H1 (cell line): ENCODE results near the gene TRAF3. TPM values are rescaled to one million over a fixed set of nuclear protein-coding genes. Genes with fewer than 3 reads are reported as not detected.

Experiments
- CTCF ChIA-PET: fragments of 300-600 bp; sonication (Branson Sonifier 250); formaldehyde crosslinking; loops from one replicate; lab custom pipeline; 2021; ENCODE audit not compliant: partially characterized antibody; lab: Charles Lee
- POLR2A ChIA-PET: fragments of 300-600 bp; sonication (Branson Sonifier 250); formaldehyde crosslinking; loops from one replicate; lab custom pipeline; 2021; ENCODE audit warnings: inconsistent platforms; ENCODE audit not compliant: partially characterized antibody; lab: Charles Lee
- DNase-seq, 2 experiments: peaks; one replicate each; pipeline versions ENCODE4 v3.0.0 to v3.0.0-alpha.2; 2010 to 2022; ENCODE audit warnings: low spot score in 2 of 2, low read depth in 1 of 2, mixed read lengths in 1 of 2
- FAIRE-seq: peaks from 2 replicates; lab custom pipeline; 2011; peaks lifted over from hg19 to GRCh38; lab: Jason Lieb, UNC
- H2AFZ ChIP-seq: 2 replicates; pipeline ENCODE4 v1.8.1; 2012; ENCODE audit warnings: low read length, inconsistent platforms
- H2AK5ac ChIP-seq: 2 replicates; pipeline ENCODE4 v1.6.1; 2013; ENCODE audit warnings: low read depth, low read length
- H2BK120ac ChIP-seq: replicated peaks from 2 replicates; pipeline ENCODE3; 2013; ENCODE audit warnings: low read depth, low read length, inconsistent platforms
- H2BK12ac ChIP-seq: 2 replicates; pipeline ENCODE4 v1.6.1; 2013; ENCODE audit warnings: low read depth, low read length
- H2BK15ac ChIP-seq: 2 replicates; pipeline ENCODE4 v1.6.1; 2013; ENCODE audit warnings: low read length
- H2BK20ac ChIP-seq: 2 replicates; pipeline ENCODE4 v1.6.1; 2013; ENCODE audit warnings: low read length
- H2BK5ac ChIP-seq: 2 replicates; pipeline ENCODE4 v1.6.1; 2013; ENCODE audit warnings: low read depth, low read length
- H3K14ac ChIP-seq: 2 replicates; pipeline ENCODE4 v1.6.1; 2013; ENCODE audit warnings: inconsistent platforms; ENCODE audit not compliant: insufficient read length
- H3K18ac ChIP-seq: 2 replicates; pipeline ENCODE4 v1.6.1; 2013; ENCODE audit warnings: low read length; ENCODE audit errors: extremely low read depth
- H3K23ac ChIP-seq: 2 replicates; pipeline ENCODE4 v1.6.1; 2013; ENCODE audit warnings: inconsistent platforms; ENCODE audit not compliant: insufficient read length
- H3K23me2 ChIP-seq: 2 replicates; pipeline ENCODE4 v1.6.1; 2013; ENCODE audit warnings: low read depth, low read length
- H3K27ac ChIP-seq: 2 replicates; pipeline ENCODE4 v1.6.1; 2011; ENCODE audit warnings: low read depth, low read length, inconsistent platforms
- H3K27me3 ChIP-seq, 4 experiments: replicated peaks in 1 of 4; 1 replicate in 1 of 4; 2 replicates in 3 of 4; pipeline versions ENCODE4 v1.6.1 to v1.8.1; 2011 to 2013; ENCODE audit warnings: low read length in 3 of 4, mild to moderate bottlenecking in 3 of 4, inconsistent platforms in 2 of 4, mixed read lengths in 2 of 4, moderate library complexity in 1 of 4; ENCODE audit not compliant: control insufficient read depth in 3 of 4, insufficient read depth in 3 of 4; ENCODE audit errors: extremely low read depth in 1 of 4
- H3K36me3 ChIP-seq, 4 experiments: 2 replicates each; pipeline versions ENCODE4 v1.6.1 to v1.8.1; 2011 to 2013; ENCODE audit warnings: mild to moderate bottlenecking in 4 of 4, low read length in 3 of 4, moderate library complexity in 2 of 4, control low read depth in 1 of 4, inconsistent platforms in 1 of 4; ENCODE audit not compliant: insufficient read depth in 4 of 4, control insufficient read depth in 2 of 4
- H3K4ac ChIP-seq: replicated peaks from 2 replicates; pipeline ENCODE3; 2013; ENCODE audit warnings: low read length, low read depth, mixed read lengths, inconsistent platforms; ENCODE audit not compliant: insufficient read length
- H3K4me1 ChIP-seq, 4 experiments: replicated peaks in 1 of 4; 1 replicate in 1 of 4; 2 replicates in 3 of 4; pipeline versions ENCODE4 v1.6.1 to v1.8.1; 2011 to 2013; ENCODE audit warnings: low read length in 3 of 4, inconsistent platforms in 2 of 4, mixed read lengths in 1 of 4; ENCODE audit not compliant: insufficient read depth in 4 of 4, control insufficient read depth in 3 of 4
- H3K4me2 ChIP-seq, 2 experiments: 2 replicates each; pipeline versions ENCODE4 v1.6.1 to v1.8.1; 2011 to 2013; ENCODE audit warnings: low read depth in 2 of 2, low read length in 2 of 2, control low read depth in 1 of 2, inconsistent platforms in 1 of 2, mild to moderate bottlenecking in 1 of 2; ENCODE audit not compliant: insufficient read depth in 1 of 2
- H3K4me3 ChIP-seq, 4 experiments: fragments of 200-600, 300-600 bp in 1 of 4; sonication (generic), shearing (Covaris generic), sonication (Bioruptor Twin) in 1 of 4; 2 replicates each; pipeline versions ENCODE4 v1.5.1 to v1.8.1; 2011 to 2016; ENCODE audit warnings: low read length in 4 of 4, low read depth in 3 of 4, control low read depth in 2 of 4, inconsistent platforms in 2 of 4, mild to moderate bottlenecking in 2 of 4, mixed read lengths in 1 of 4, moderate library complexity in 1 of 4; ENCODE audit not compliant: insufficient read depth in 2 of 4; ENCODE audit errors: extremely low read depth in 1 of 4
- H3K56ac ChIP-seq: replicated peaks from 2 replicates; pipeline ENCODE3; 2013; ENCODE audit warnings: low read depth, mild to moderate bottlenecking, mixed read lengths, low read length, inconsistent platforms; ENCODE audit not compliant: insufficient read length
- H3K79me1 ChIP-seq: 2 replicates; pipeline ENCODE4 v1.6.1; 2013; ENCODE audit warnings: low read depth, low read length, control low read depth
- H3K79me2 ChIP-seq, 2 experiments: 2 replicates each; pipeline versions ENCODE4 v1.6.1 to v1.8.1; 2012 to 2013; ENCODE audit warnings: low read length in 2 of 2, mild to moderate bottlenecking in 2 of 2, inconsistent platforms in 1 of 2; ENCODE audit not compliant: insufficient read depth in 2 of 2, control insufficient read depth in 1 of 2
- H3K9ac ChIP-seq, 4 experiments: replicated peaks in 1 of 4; 1 replicate in 1 of 4; 2 replicates in 3 of 4; pipeline versions ENCODE4 v1.6.1 to v1.8.1; 2011 to 2013; ENCODE audit warnings: low read depth in 3 of 4, low read length in 3 of 4, control low read depth in 2 of 4, mild to moderate bottlenecking in 2 of 4, moderate library complexity in 2 of 4, inconsistent platforms in 1 of 4; ENCODE audit errors: extremely low read depth in 1 of 4
- H3K9me3 ChIP-seq, 2 experiments: 2 replicates each; pipeline versions ENCODE4 v1.6.1 to v1.8.1; 2012 to 2013; ENCODE audit warnings: mild to moderate bottlenecking in 2 of 2, moderate library complexity in 2 of 2, control low read depth in 1 of 2, inconsistent platforms in 1 of 2, low read depth in 1 of 2, low read length in 1 of 2, mixed read lengths in 1 of 2; ENCODE audit not compliant: insufficient read depth in 2 of 2
- H4K20me1 ChIP-seq, 2 experiments: replicated peaks in 1 of 2; 2 replicates each; pipeline versions ENCODE3 to v1.8.1; 2011 to 2013; ENCODE audit warnings: inconsistent platforms in 2 of 2, low read length in 2 of 2, mild to moderate bottlenecking in 1 of 2; ENCODE audit not compliant: insufficient read depth in 2 of 2, control insufficient read depth in 1 of 2
- H4K5ac ChIP-seq: 2 replicates; pipeline ENCODE4 v1.6.1; 2013; ENCODE audit warnings: low read length, low read depth, mixed read lengths, inconsistent platforms; ENCODE audit not compliant: insufficient read length
- H4K8ac ChIP-seq: 2 replicates; pipeline ENCODE4 v1.8.0; 2013; ENCODE audit warnings: mild to moderate bottlenecking, moderate library complexity, low read length, inconsistent platforms; ENCODE audit not compliant: insufficient read depth; ENCODE audit errors: extremely low read depth
- H4K91ac ChIP-seq: replicated peaks from 2 replicates; pipeline ENCODE3; 2013; ENCODE audit warnings: low read length, mixed read lengths, inconsistent platforms; ENCODE audit not compliant: insufficient read length
- ATF2 ChIP-seq: IDR thresholded peaks from 2 replicates; pipeline ENCODE4 v1.6.1; 2012; ENCODE audit warnings: low read length, inconsistent platforms
- RFX5 ChIP-seq: IDR thresholded peaks from 2 replicates; pipeline ENCODE4 v1.6.1; 2011; ENCODE audit warnings: low read depth, low read length, improper control_type of control experiment, borderline replicate concordance
- WGBS, 2 experiments: shearing (Covaris generic) in 1 of 2; methylation state at CpG; one replicate each; pipeline versions ENCODE4 v1.1.6 to v1.1.7; 2013 to 2015; ENCODE audit warnings: low lambda C conversion rate in 2 of 2, mixed read lengths in 2 of 2, inconsistent platforms in 1 of 2, low coverage in 1 of 2, missing lambda C conversion rate in 1 of 2; ENCODE audit not compliant: insufficient replicate concordance in 2 of 2, insufficient coverage in 1 of 2, insufficient read length in 1 of 2; ENCODE audit errors: extremely low coverage in 1 of 2, missing lambda C conversion rate in 1 of 2; 5-methylcytosine and 5-hydroxymethylcytosine counted together
- polyA plus RNA-seq, 7 experiments: library from polyadenylated mRNA; depleted of rRNA in 3 of 7; stranded (reverse) in 5 of 7; unstranded in 2 of 7; fragments of >200 nt in 5 of 7; fragments of 200-250 nt in 2 of 7; gene quantifications; 1 replicate in 5 of 7; 2 replicates in 1 of 7; 4 replicates in 1 of 7; pipeline versions ENCODE4 v1.2.1 to v1.2.3, GENCODE V29; 2011 to 2013; ENCODE audit warnings: missing spikeins in 2 of 7, mixed read lengths in 2 of 7
- total RNA-seq: library from RNA; stranded (reverse); fragmentation: NEBNext Ultra II Directional; extraction: Animal tissue kit (Norgen Biotek cat#: 25700); gene quantifications from 2 replicates; pipeline ENCODE4 v1.2.1, GENCODE V29; 2021

TRAF3 gene
- total and polyA plus RNA-seq, 2 of the 8 experiments (the other 6 are each of a cell fraction or from before 2014, with no cell fraction given) = 5.8 to 12.1 TPM

DNA sequence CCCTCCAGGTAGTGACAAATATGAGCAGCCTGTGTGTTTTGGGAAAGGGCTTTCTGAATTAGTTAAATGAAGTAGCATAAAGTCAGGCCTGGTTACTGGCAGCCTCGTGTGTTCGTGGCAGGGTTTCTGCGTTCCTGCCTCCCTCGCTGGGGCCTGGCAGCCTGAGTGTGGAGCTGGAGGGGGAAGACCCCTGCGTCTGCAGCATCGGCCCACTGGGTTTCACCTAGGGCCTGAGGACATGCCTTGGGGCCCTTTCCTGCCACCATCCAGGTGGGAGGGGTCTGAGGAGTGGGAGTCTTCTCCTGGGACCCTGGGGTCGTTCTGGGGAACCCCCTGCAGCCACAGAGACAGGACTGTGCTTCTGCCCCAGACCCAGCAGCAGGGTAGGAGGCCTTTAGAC lies 124.8 kb downstream of the TRAF3 start:
- Histone ChIP-seq H2AK5ac (no peak overlapping the region), H3K79me1 (no peaks in the 10 kb centered on the region), H3K4me1 (no peaks in the 10 kb centered on the region), H3K23ac (no peak overlapping the region), H3K18ac (no peak overlapping the region), H3K14ac (no peak overlapping the region), H4K8ac (peak overlapping the region; percentile 25; the same call in 1 of the 2 replicates)
- DNase-seq = no peak
- POLR2A ChIA-PET = interaction anchor here (0.9 to 1.2 kb wide), 2 partner anchors 37 to 149 kb away, joined by 3 to 4 read pairs; no protein-coding TSS in a partner anchor
- TF ChIP-seq ATF2 (no peak), RFX5 (no peak)
- TF ChIP-seq, all 59 proteins: peak for 0
- H3K9ac ChIP-seq = no peak overlapping the region
- peaks cover 0 to 16% (median 9%) of the 10 kb centered on the region in 4 experiments; a peak in 4 of 8 replicates for H3K36me3 ChIP-seq
- CTCF ChIA-PET = interaction anchor here (1.1 to 1.5 kb wide), 4 partner anchors 9 to 207 kb away, joined by 3 to 5 read pairs (median 4); no protein-coding TSS in a partner anchor
- no peaks in the 10 kb centered on the region for H3K27me3 ChIP-seq
- no peak overlapping the region for H3K4me3 ChIP-seq
- no peak overlapping the region for H4K5ac ChIP-seq
- H3K79me2 ChIP-seq = no peaks in the 10 kb centered on the region
- H3K9me3 ChIP-seq = peaks cover 3 to 9% of the 10 kb centered on the region in 2 experiments; a peak in 2 of 4 replicates
- no peak overlapping the region for H2BK120ac ChIP-seq
- H2BK15ac ChIP-seq = no peak overlapping the region
- no peak overlapping the region for H3K4me2 ChIP-seq
- no peak overlapping the region for H3K4ac ChIP-seq
- WGBS, 2 experiments = 93% methylated on average over 7 of the region's 7 CpGs; no CpG with 5 or more reads in 1 of the 2 experiments
- no peak for FAIRE-seq
- H4K20me1 ChIP-seq = peaks cover 2 to 3% of the 10 kb centered on the region in 2 experiments
- H3K56ac ChIP-seq = no peak overlapping the region
- H3K23me2 ChIP-seq = no peaks in the 10 kb centered on the region
- H4K91ac ChIP-seq = no peak overlapping the region
- H2BK5ac ChIP-seq = no peak overlapping the region
- no peak overlapping the region for H2BK12ac ChIP-seq
- H3K27ac ChIP-seq = no peak overlapping the region
- no peak overlapping the region for H2BK20ac ChIP-seq
- H2AFZ ChIP-seq = no peak overlapping the region
